SK-N-SH (cell line): ENCODE measurements around the gene ZNF266. TPM values are rescaled to one million over a fixed set of nuclear protein-coding genes. Genes with fewer than 3 reads are reported as not detected.

ENCODE experiments used
- CTCF ChIA-PET: fragments of 300-600, 350-600 bp; formaldehyde crosslinking; extraction: SDS; loops from one replicate; lab custom pipeline; 2021; lab: Yijun Ruan, JAX
- POLR2A ChIA-PET: fragments of 350-600 bp; sonication (Branson Sonifier 250); formaldehyde crosslinking; extraction: SDS; loops from one replicate; lab custom pipeline; 2020; ENCODE audit warnings: antibody characterized with exemption, inconsistent platforms; lab: Yijun Ruan, JAX
- DNase-seq: peaks from one replicate; pipeline ENCODE4 v3.0.0; 2012
- H2AFZ ChIP-seq: fragments of 200-600 bp; sonication (generic); 2 replicates; pipeline ENCODE4 v1.8.1; 2016; ENCODE audit warnings: antibody characterized with exemption, mild to moderate bottlenecking, low read depth
- H3F3A ChIP-seq: fragments of 200-600 bp; sonication (generic); replicated peaks from 2 replicates; pipeline ENCODE3; 2016; ENCODE audit warnings: antibody characterized with exemption, mild to moderate bottlenecking; ENCODE audit not compliant: insufficient read depth
- H3K27ac ChIP-seq, 2 experiments: fragments of 200-500 bp in 1 of 2; fragments of 200-600 bp in 1 of 2; sonication (Bioruptor generic) in 1 of 2; sonication (generic), shearing (Covaris generic) in 1 of 2; 2 replicates each; pipeline versions ENCODE4 v1.5.1 to v1.6.1; 2014 to 2016; ENCODE audit warnings: low read depth in 2 of 2, inconsistent platforms in 1 of 2, low read length in 1 of 2, mild to moderate bottlenecking in 1 of 2, mixed read lengths in 1 of 2
- H3K27me3 ChIP-seq: fragments of 200-600 bp; sonication (generic), shearing (Covaris generic); 2 replicates; pipeline ENCODE4 v1.6.1; 2016; ENCODE audit warnings: mixed run types; ENCODE audit not compliant: insufficient read depth
- H3K36me3 ChIP-seq, 2 experiments: fragments of 200-500 bp in 1 of 2; fragments of 200-600 bp in 1 of 2; sonication (Bioruptor generic) in 1 of 2; sonication (generic) in 1 of 2; replicated peaks in 1 of 2; 2 replicates each; pipeline versions ENCODE3 to v1.5.1; 2014 to 2016; ENCODE audit warnings: low read length in 1 of 2, mild to moderate bottlenecking in 1 of 2; ENCODE audit not compliant: insufficient read depth in 2 of 2, control insufficient read depth in 1 of 2
- H3K4me1 ChIP-seq, 2 experiments: fragments of 200-500 bp in 1 of 2; fragments of 200-600 bp in 1 of 2; sonication (Bioruptor generic) in 1 of 2; sonication (generic), shearing (Covaris generic) in 1 of 2; 2 replicates each; pipeline versions ENCODE4 v1.5.1 to v1.6.1; 2014 to 2016; ENCODE audit warnings: low read depth in 1 of 2, low read length in 1 of 2, mixed run types in 1 of 2; ENCODE audit not compliant: insufficient read depth in 2 of 2, control insufficient read depth in 1 of 2
- H3K4me2 ChIP-seq: fragments of 200-600 bp; sonication (generic), shearing (Covaris generic); 2 replicates; pipeline ENCODE4 v1.6.1; 2017; ENCODE audit warnings: mixed run types
- H3K4me3 ChIP-seq, 2 experiments: fragments of 200-500 bp in 1 of 2; fragments of 200-600 bp in 1 of 2; sonication (Bioruptor generic) in 1 of 2; sonication (generic), shearing (Covaris generic) in 1 of 2; 2 replicates each; pipeline versions ENCODE4 v1.5.1 to v1.8.1; 2014 to 2016; ENCODE audit warnings: low read depth in 2 of 2, inconsistent platforms in 1 of 2, low read length in 1 of 2, mild to moderate bottlenecking in 1 of 2, mixed read lengths in 1 of 2, moderate library complexity in 1 of 2
- H3K79me2 ChIP-seq: fragments of 200-600 bp; sonication (generic); 2 replicates; pipeline ENCODE4 v1.8.1; 2017; ENCODE audit warnings: mild to moderate bottlenecking; ENCODE audit not compliant: insufficient read depth
- H3K9ac ChIP-seq: fragments of 200-600 bp; sonication (generic); 2 replicates; pipeline ENCODE4 v1.6.1; 2017; ENCODE audit warnings: mixed run types
- H3K9me2 ChIP-seq: fragments of 200-600 bp; sonication (generic); 2 replicates; pipeline ENCODE4 v1.6.1; 2017; ENCODE audit warnings: mixed run types
- H3K9me3 ChIP-seq: fragments of 200-600 bp; sonication (generic); 2 replicates; pipeline ENCODE4 v1.6.1; 2017; ENCODE audit warnings: mixed run types, mild to moderate bottlenecking, moderate library complexity
- H4K20me1 ChIP-seq: fragments of 200-600 bp; sonication (generic); 2 replicates; pipeline ENCODE4 v1.6.1; 2017; ENCODE audit warnings: mild to moderate bottlenecking, mixed run types; ENCODE audit not compliant: insufficient read depth
- CTCF ChIP-seq: fragments of 200-600 bp; sonication (generic); IDR thresholded peaks from 2 replicates; pipeline ENCODE4 v1.6.1; 2017; ENCODE audit warnings: antibody characterized with exemption, mild to moderate bottlenecking, moderate library complexity
- ELF1 ChIP-seq: IDR thresholded peaks from 2 replicates; pipeline ENCODE4 v1.4.0; 2012
- EP300 ChIP-seq, 2 experiments: IDR thresholded peaks; 2 replicates each; pipeline versions ENCODE4 v1.4.0 to v1.6.1; 2012; ENCODE audit warnings: borderline replicate concordance in 1 of 2, low read depth in 1 of 2, low read length in 1 of 2
- EZH2phosphoT487 ChIP-seq: fragments of 200-600 bp; sonication (generic); IDR thresholded peaks from 2 replicates; pipeline ENCODE4 v1.6.1; 2017; ENCODE audit warnings: low read depth, mixed run types, mild to moderate bottlenecking, antibody characterized with exemption, moderate library complexity, borderline replicate concordance
- FOXJ3 ChIP-seq: sonication (generic); formaldehyde crosslinking; IDR thresholded peaks from 2 replicates; pipeline ENCODE4 v1.5.1; 2020; ENCODE audit warnings: mild to moderate bottlenecking, missing genetic modification reagents
- GABPA ChIP-seq: IDR thresholded peaks from 2 replicates; pipeline ENCODE4 v1.4.0; 2012; ENCODE audit warnings: low read depth, mild to moderate bottlenecking
- MEF2A ChIP-seq: IDR thresholded peaks from 2 replicates; pipeline ENCODE4 v1.4.0; 2012; ENCODE audit warnings: low read depth, borderline replicate concordance
- MXI1 ChIP-seq: IDR thresholded peaks from 2 replicates; pipeline ENCODE4 v1.6.1; 2012; ENCODE audit warnings: mild to moderate bottlenecking, low read depth, low read length, improper control_type of control experiment
- NRF1 ChIP-seq: IDR thresholded peaks from 2 replicates; pipeline ENCODE4 v1.6.1; 2012; ENCODE audit warnings: low read depth, mild to moderate bottlenecking, low read length
- PBX3 ChIP-seq: IDR thresholded peaks from 2 replicates; pipeline ENCODE4; 2012
- RFX5 ChIP-seq: IDR thresholded peaks from 2 replicates; pipeline ENCODE4 v1.6.1; 2012; ENCODE audit warnings: mild to moderate bottlenecking, improper control_type of control experiment, low read length
- RXRA ChIP-seq: IDR thresholded peaks from 2 replicates; pipeline ENCODE4 v1.4.0; 2012; ENCODE audit warnings: low read depth, mild to moderate bottlenecking, borderline replicate concordance
- SMC3 ChIP-seq: IDR thresholded peaks from 2 replicates; pipeline ENCODE4 v1.6.1; 2012; ENCODE audit warnings: low read depth, low read length, improper control_type of control experiment
- TAF1 ChIP-seq: IDR thresholded peaks from 2 replicates; pipeline ENCODE4 v1.6.1; 2012; ENCODE audit warnings: low read depth, mild to moderate bottlenecking, low read length, moderate library complexity, borderline replicate concordance
- USF1 ChIP-seq: IDR thresholded peaks from 2 replicates; pipeline ENCODE4 v1.4.0; 2012; ENCODE audit warnings: low read depth, borderline replicate concordance
- WGBS: methylation state at CpG from one replicate; pipeline ENCODE4 v1.1.6; 2017; ENCODE audit warnings: low lambda C conversion rate; 5-methylcytosine and 5-hydroxymethylcytosine counted together
- polyA plus RNA-seq, 3 experiments: library from polyadenylated mRNA; depleted of rRNA; stranded (reverse); fragments of >200 nt; gene quantifications; 2 replicates each; pipeline ENCODE4 v1.2.3, GENCODE V29; 2012

Gene ZNF266
- polyA plus RNA-seq, 1 of the 3 experiments (the other 2 are of a cell fraction): 11.1 TPM

- TF ChIP-seq SMC3 (no peak), EP300 (IDR thresholded peaks at IDR 0.05; ENCODE audit: borderline replicate concordance in 1 of 2, low read depth in 1 of 2, low read length in 1 of 2) (no peak), MEF2A (no peak), MXI1 (no peak), TAF1 (no peak), FOXJ3 (no peak), EZH2phosphoT487 (no peak), CTCF (no peak), USF1 (no peak), RFX5 (no peak), PBX3 (no peak), NRF1 (no peak), ELF1 (no peak)
- no peaks in the 10 kb centered on the region for H3F3A ChIP-seq
- WGBS: 89% methylated on average over 1 of the region's 1 CpG
- H3K9ac ChIP-seq: no peak overlapping the region
- H3K4me3 ChIP-seq: no peak overlapping the region
- peaks cover 40 to 43% of the 10 kb centered on the region in 2 experiments for H3K36me3 ChIP-seq
- H2AFZ ChIP-seq: no peak overlapping the region
- H3K4me2 ChIP-seq: no peak overlapping the region
- DNase-seq: no peak
- ChIA-PET POLR2A (no interaction called here), CTCF (interaction anchor here (1.2 kb wide), 1 partner anchor 225 kb away, joined by 3 read pairs; no protein-coding TSS in a partner anchor)
- no peaks in the 10 kb centered on the region for H3K9me3 ChIP-seq
- no peaks in the 10 kb centered on the region for H4K20me1 ChIP-seq
- H3K79me2 ChIP-seq: peaks cover 35% of the 10 kb centered on the region
- no peaks in the 10 kb centered on the region for H3K27me3 ChIP-seq
- H3K9me2 ChIP-seq: no peaks in the 10 kb centered on the region
- H3K27ac ChIP-seq: no peak overlapping the region
- peaks cover 3 to 10% of the 10 kb centered on the region in 2 experiments; a peak in 3 of 4 replicates for H3K4me1 ChIP-seq
Measured at GRCh38 chr19:9430444-9430843, 4.9 kb downstream of the ZNF266 start.

- no peaks in the 10 kb centered on the region for H3K9me3 ChIP-seq
- no peak for TF ChIP-seq GABPA
- TF ChIP-seq RXRA: no peak
- no peaks in the 10 kb centered on the region for H3K27me3 ChIP-seq
- H3K4me2 ChIP-seq: no peak overlapping the region
- no peak overlapping the region for H3K4me3 ChIP-seq
- no peaks in the 10 kb centered on the region for H3K4me1 ChIP-seq
- H3K9ac ChIP-seq: no peak overlapping the region
- 87% methylated on average over 4 of the region's 6 CpGs for WGBS
- H2AFZ ChIP-seq: no peak overlapping the region
- no peak for DNase-seq
- peaks cover 12% of the 10 kb centered on the region for H3K79me2 ChIP-seq
- POLR2A ChIA-PET: no interaction called here
- H3K36me3 ChIP-seq: peaks cover 52 to 53% of the 10 kb centered on the region in 2 experiments
- CTCF ChIA-PET: no interaction called here
- no peaks in the 10 kb centered on the region for H3K9me2 ChIP-seq
- H4K20me1 ChIP-seq: no peaks in the 10 kb centered on the region
- H3F3A ChIP-seq: no peaks in the 10 kb centered on the region
- H3K27ac ChIP-seq: no peak overlapping the region
Measured at GRCh38 chr19:9427941-9428340, 7.4 kb downstream of the ZNF266 start.
